BE2C (cell line): ENCODE measurements around the gene TBK1.

Source experiments
- DNase-seq: peaks from one replicate; pipeline ENCODE4 v3.0.0-alpha.2; 2020
- H3K27me3 ChIP-seq: fragments of 250-450 bp; sonication (Bioruptor Pico); 2 replicates; pipeline ENCODE4 v1.5.1; 2020; ENCODE audit warnings: mild to moderate bottlenecking
- H3K36me3 ChIP-seq: fragments of 250-450 bp; sonication (Bioruptor Pico); 2 replicates; pipeline ENCODE4 v1.5.1; 2020; ENCODE audit warnings: mild to moderate bottlenecking
- H3K4me1 ChIP-seq: fragments of 250-450 bp; sonication (Bioruptor Pico); 2 replicates; pipeline ENCODE4 v1.5.1; 2020
- H3K4me3 ChIP-seq: 2 replicates; pipeline ENCODE4 v1.5.1; 2011; ENCODE audit warnings: low read depth, low read length
- H3K9me3 ChIP-seq: fragments of 250-450 bp; sonication (Bioruptor Pico); 2 replicates; pipeline ENCODE4 v1.5.1; 2020
- CTCF ChIP-seq: IDR thresholded peaks from 2 replicates; pipeline ENCODE4 v1.5.1; 2012; ENCODE audit warnings: mild to moderate bottlenecking, low read depth, low read length

TBK1 gene

GRCh38 chr12:64550755-64551154, 98.8 kb downstream of the TBK1 start:
- no peak for DNase-seq
- H3K9me3 ChIP-seq: no peaks in the 10 kb centered on the region
- H3K4me1 ChIP-seq: no peaks in the 10 kb centered on the region
- H3K27me3 ChIP-seq: no peaks in the 10 kb centered on the region
- no peak for TF ChIP-seq CTCF
- no peak overlapping the region for H3K4me3 ChIP-seq
- no peaks in the 10 kb centered on the region for H3K36me3 ChIP-seq

- no peak for TF ChIP-seq CTCF
- no peaks in the 10 kb centered on the region for H3K36me3 ChIP-seq
- H3K9me3 ChIP-seq: no peaks in the 10 kb centered on the region
- H3K4me1 ChIP-seq: no peaks in the 10 kb centered on the region
- no peak overlapping the region for H3K4me3 ChIP-seq
- no peak for DNase-seq
- H3K27me3 ChIP-seq: no peaks in the 10 kb centered on the region
Observed at GRCh38 chr12:64551676-64552075, 99.8 kb downstream of the TBK1 start.
